HG02571 (cell line): ENCODE measurements around the gene SLC44A2.
A peak's percentile ranks its signal among the peaks of the same experiment; 100 is the strongest.
"Not testable (repeated sequence)": the region's sequence is repeated elsewhere in the genome, so short reads cannot be mapped to it uniquely, and the experiment has no call there.

Experiments used
- ATAC-seq: cut with Tn5 transposase; IDR thresholded peaks from one replicate; pipeline ENCODE4 v1.9.1; 2021; ENCODE audit warnings: mild to moderate bottlenecking, moderate library complexity; ENCODE audit not compliant: unreplicated experiment

Gene SLC44A2

DNA sequence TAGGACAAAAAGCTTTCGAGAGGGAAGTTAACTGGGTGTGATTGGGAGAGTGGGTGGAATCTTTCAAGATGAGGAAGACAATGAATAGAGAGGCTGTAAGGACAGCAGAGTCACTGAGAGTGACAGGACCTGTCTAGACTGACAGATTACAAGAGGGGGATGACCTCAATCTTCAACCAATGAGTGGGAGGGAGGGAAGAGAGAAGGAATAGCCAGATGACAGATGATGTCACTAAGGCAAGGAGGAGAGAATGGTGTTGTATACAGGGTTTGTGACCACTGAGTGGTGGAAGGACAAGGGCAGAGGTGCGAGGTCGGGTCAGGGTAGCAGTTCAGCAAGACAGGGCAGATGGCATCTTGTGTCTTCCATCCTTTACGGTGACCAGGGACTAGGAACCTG is 23.0 kb downstream of the SLC44A2 start:
- ATAC-seq: no peak

DNA sequence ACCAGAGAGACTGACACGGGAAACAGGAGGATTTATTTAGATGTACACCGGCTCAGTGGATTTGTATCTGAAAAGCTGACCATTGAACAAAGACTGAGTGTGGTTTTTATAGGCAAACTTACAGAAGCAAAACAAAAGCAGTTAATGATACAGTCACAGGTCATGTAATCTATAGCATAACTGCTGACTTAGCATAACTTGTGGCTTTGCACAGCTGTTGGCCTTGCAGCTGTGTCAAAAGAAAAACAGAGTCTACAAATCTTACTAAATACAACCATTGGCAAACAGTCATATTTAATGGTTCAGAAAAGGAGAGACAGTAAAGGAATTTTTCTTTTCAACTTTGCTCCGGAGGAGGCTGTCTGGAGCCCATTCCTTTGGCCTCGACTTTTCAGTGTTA is 26.5 kb downstream of the SLC44A2 start:
- no peak for ATAC-seq

DNA sequence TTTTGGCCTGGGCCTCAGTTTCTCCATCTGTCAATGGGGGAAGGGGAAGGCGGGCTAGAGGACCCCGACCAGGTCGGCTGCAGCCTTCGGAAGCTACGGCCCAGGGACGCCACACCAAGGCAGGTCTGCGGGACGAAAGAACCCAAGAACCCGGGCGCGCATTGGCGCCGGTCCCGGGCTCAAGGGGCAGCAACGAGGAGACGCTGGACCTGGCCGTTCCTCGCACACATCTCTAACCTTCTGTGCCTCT is 28.1 kb downstream of the SLC44A2 start:
- no peak for ATAC-seq

DNA sequence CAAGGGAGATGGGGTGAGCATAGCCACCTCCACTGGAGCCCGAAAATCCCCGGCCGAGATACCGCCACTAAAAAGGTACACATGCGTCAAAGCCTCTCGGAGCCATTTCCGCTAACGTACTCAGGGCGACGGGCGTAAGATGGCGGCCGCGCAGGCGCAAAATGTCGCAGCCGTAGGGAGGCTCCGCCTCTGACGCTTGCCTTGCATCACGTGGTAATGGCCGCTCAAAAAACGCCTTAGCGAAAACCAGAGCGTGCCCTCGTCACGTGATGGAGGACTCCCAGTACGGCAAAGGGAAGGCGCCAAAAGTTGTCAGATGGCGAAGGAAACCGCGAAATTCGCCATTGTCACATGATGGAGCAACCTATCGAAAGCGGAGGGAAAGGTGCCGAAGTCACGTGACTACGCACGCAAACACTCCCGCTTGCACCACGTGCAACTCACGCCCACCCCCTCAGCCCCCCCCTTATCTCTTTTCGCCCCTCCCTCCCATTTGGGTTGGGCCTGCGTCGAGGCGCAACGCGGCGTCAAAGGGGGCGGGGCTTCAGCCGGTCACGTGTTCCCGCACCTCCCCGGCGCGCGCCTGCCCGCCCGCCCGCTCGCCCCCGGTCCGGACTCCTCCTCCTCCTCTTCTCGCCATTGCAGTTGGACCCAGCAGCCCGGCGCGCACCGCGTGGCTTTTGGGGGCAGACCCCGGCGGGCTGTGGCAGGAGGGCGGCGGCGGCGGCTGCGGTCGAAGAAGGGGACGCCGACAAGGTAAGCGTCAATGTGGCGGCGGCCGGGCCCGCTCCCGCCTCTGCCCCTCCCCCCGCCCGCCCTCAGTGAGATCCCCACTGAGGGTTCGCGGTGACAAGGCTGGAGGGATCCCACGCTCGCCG is 28.6 kb downstream of the SLC44A2 start, which contains the start of gene ILF3:
TSS of gene ILF3 (plus strand) at position 615 of the 878 bp plus-strand sequence. CDS start 16,260 bp downstream, outside the sequence.
- ATAC-seq: peak; percentile 74

DNA sequence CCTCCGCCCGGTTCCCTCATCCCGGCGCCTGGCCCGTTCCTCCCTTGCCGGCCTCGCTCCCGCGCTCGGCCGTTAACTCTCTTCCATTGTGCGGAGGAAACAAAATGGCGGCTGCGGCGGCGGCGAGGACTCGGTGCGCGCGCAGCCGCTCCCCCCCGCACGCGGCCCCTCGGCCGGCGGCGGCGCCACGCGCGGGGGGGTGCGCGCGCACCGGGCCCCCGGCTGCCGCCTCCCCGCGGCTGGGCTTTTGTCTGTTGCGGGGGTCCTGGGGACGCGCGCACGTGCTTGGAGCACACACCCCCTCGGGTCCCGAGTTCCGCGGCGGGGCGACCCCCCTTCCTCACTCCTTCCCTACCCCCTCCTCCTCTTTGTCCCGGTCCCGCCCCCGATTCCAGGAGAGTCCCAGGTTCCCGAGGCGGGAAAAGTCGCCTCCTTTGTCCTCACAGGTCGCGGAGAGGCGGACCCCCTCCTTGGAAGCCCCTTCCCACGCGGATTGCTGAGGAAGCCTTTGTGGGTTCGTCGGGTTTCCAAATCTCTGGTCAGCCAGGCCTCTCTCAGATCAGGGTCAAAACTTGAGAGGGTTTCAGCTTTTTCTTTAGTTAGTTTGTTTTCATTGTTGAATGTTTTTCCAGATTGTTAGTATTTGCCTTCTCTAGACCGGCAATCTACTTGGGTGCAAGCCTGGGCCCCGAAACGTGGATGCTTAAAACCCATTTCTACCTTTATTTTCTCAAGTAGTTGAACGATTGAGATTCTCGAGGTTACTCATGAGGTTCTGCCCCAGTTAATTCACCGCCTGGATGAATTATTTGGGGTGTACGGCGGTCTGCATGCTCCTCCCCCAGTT is 29.5 kb downstream of the SLC44A2 start:
- ATAC-seq: peak; percentile 19

DNA sequence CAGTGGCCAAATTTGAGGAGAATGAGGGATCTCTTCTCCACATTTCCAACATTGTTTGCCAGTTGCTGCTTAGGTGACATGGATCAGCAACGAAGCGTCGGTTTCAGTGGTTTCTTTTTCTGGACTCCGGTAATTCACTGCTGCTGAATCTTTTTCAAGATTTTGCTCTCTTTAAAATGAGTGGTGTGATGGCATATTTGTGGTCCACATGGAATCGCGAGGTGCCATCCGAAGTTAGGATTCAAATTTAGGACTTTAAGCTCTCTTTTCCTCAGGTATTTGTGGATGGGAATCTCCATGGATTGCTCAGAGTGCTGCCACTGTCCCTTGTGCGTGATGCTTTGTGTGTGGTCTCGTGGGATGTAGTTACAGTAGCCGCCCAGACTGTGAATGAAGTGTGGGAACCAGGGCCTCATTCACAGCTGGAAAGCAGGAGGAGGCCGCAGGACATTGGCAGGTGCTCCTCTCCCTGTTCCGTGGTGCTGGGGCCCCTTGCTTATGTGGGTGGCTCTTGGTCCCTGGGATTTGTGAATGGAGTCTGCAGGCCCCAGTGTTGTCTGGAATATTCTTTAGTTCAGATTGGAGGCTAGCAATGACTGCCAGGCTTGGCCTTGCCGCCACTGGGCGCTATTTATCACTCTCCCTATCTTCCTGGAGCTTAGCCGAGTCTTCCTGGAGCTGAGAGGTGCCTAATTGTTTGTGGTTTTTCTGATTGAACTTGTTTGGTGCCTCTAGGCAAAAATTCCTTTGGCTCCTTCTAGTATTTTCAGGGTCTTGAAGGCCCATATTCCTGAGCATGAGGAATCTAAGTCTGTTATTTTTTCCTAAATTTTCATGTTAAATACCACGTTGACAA is 30.3 kb downstream of the SLC44A2 start:
- no peak for ATAC-seq

DNA sequence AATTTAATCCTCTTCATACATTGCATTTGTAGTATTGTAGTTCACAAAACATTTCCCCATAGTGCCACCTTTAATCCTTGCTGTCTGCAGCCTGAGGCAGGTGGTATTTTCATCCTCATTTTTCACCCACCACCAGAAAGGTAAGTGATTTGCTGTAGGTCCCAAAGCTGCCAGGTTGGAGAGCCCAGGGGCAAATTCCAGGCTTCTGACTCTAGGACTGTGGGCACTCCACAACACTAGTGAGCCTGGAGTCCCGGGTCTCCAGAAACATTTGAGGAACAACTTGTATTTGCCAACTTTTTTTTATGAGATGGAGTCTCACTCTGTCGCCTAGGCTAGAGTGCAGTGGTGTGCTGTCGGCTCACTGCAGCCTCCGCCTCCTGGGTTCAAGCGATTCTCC is 35.0 kb downstream of the SLC44A2 start:
- no peak for ATAC-seq

DNA sequence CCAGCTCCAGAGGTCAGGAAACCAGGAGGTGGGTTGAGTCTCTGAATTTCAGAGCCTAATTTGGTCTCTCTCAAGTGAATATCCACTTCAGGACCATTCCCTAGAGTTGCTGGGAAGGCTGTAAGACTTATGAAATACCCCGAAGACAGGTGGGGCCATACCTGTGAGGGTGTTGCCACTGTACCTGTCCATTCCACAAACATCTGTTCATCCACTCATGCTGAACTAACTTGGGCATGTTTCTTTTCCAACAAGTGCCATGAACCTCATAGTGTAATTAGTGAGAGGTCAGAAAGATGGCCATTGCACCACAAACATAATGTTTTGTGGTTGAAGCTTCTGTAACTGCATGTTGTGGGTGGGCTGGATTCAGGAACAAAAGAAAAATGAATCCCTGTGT is 36.6 kb downstream of the SLC44A2 start:
- ATAC-seq: no peak

DNA sequence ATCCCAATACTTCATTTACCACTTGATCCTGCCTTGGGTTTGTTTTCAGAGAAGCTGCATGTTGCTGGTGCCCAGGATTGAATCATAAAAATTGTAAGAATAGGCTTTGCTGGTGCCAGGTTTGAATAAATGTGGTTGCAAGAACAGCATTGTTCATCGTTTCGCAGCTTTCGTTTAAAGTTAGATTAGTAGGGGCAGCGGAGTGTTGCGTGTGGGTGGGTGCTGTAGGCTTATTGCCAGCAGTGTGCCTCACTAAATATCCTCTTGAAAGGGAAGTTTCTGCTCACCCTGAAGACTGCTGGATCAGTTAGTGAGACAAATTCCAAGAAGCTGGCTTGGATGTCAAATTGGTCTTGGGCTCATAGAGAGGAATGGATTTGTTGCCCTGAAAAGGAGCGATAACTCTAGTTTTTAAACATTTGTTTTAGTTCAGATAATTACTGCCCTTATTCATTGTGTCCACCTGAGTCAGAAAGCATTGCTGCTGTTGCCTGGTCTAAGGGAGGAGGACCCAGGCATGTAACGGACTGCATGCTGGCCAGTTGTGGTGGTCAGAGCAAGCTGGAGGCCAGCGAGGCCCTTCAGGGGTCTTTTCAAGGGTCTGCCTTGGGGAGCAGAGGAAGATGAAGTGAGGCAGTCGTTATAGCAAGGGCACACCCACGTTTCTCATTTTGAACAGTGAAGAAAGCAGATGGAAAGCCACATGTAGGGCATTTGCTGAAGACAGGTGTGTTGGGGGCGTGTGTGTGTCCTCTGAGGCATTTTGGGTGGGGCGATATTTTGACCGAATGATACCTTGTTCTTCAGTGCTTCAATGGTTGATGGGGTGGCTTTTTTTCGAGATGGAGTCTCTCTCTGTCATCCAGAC is 37.3 kb downstream of the SLC44A2 start:
- ATAC-seq: no peak

DNA sequence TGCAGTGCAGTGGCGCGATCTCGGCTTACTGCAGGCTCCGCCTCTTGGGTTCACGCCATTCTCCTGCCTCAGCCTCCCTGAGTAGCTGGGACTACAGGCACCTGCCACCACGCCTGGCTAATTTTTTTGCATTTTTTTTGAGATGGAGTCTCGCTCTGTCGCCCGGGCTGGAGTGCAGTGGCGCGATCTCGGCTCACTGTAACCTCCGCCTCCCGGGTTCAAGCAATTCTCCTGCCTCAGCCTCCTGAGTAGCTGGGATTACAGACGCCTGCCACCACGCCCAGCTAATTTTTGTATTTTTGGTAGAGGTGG is 37.9 kb downstream of the SLC44A2 start:
- ATAC-seq: not testable (repeated sequence)

DNA sequence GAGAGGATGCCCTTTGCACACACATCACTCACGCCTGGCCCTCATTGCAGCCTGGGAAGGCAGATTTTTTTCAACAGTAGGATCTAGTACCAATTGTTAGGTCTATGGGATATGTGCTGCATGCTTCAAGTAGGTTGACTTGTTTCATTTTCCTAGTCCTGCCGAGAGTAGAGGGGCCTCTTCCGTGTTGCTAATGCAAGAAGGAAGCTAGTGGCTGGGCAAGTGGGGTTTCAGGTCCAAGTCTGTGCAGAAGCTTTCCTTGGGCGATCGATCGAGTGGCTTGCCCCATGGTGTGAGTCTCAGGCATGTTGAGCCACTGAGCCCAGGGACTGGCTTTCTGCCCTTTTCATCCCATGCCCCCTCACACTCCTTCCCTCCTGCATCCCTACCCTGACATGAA is 42.5 kb downstream of the SLC44A2 start:
- no peak for ATAC-seq

DNA sequence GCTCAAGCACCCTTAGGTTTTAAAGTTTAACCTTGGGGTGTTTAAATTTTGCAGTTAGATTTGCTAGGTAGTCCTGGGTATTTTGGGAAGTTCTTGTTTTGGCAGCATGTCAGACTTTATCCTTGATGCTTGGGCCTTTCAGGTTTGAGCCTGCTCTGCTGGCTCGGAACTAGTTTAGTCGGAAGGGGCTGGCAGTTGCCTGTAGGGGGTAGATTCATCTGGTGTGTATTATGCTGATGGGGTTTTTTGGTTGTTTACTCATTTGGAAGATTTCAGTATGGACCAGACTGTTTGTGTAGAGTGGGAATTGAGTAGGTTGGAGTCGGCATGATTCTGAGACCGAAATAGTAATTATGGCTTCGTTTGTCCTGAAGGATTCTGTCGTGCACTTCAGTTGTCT is 43.9 kb downstream of the SLC44A2 start:
- no peak for ATAC-seq

DNA sequence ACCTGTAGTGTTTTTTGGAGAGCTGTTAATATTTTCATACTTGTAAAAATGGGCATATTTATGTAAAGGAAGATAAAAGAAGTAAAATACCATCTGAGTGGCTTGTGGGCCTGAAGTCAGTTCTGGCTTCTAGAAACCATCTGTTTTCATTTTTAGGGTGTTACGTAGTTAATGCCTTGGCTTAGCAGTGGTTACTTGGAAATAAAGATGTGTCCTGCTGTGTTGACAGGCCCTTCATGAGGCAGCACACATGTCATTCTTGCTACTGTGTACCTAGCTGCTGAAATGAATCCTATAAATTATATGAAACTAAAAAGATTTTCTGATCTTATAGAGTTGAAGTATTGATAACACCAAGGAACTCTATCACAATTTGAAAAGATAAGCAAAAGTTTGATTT is 44.8 kb downstream of the SLC44A2 start:
- no peak for ATAC-seq

DNA sequence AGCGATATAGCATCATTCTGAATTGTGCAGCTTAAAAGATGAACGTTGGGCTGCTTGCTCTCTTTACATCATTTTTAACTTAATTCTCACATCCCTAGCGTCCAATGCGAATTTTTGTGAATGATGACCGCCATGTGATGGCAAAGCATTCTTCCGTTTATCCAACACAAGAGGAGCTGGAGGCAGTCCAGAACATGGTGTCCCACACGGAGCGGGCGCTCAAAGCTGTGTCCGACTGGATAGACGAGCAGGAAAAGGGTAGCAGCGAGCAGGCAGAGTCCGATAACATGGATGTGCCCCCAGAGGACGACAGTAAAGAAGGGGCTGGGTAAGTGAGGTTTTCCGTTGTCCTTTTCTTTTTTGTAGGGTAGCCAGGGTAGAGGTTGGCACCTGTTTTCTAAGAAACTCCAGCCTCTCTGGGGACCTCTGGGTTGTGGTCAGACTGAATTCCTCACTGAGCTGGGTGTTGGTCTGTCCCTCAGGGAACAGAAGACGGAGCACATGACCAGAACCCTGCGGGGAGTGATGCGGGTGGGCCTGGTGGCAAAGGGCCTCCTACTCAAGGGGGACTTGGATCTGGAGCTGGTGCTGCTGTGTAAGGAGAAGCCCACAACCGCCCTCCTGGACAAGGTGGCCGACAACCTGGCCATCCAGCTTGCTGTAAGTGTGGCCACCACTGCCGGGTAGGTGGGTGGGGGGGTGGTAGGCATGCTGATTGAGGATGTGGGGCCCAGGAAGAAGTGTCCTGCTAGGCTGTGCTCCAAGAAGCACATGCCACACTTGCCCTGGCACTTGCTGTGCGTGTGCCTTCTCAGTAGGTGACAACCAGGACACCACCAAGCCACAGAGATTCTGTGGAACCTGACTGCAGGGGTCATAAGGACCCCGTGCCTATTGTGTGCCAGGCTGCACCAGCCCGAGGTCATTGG is 45.8 kb downstream of the SLC44A2 start:
- ATAC-seq: no peak

DNA sequence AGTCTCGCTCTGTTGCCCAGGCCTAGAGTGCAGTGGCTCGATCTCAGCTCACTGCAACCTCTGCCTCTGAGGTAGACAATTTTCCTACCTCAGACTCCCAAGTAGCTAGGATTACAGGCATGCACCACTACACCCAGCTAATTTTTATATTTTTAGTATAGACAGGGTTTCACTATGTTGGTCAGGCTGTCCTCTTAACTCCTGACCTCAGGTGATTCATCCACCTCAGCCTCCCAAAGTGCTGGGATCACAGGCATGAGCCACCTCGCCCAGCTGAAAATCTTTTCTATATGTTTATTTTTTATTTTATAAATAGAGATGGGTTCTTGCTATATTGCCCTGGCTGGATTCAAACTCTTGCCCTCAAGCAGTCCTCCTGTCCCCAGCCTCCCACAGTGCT is 46.6 kb downstream of the SLC44A2 start:
- not testable (repeated sequence) for ATAC-seq

DNA sequence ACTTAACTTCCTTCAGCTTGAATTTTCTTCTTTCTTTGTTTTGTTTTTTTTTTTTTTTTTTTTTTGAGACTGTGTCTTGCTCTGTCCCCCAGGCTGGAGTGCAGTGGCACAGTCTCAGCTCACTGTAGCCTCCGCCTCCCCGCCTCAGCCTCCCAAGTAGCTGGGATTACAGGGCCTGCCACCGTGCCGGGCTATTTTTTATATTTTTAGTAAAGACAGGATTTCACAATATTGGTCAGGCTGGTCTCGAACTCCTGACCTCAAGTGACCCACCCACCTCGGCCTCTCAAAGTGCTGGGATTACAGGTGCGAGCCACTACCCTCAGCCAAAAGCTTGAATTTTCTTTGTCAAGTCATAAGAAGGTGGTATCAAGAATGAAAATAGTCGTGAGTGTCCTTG is 49.9 kb downstream of the SLC44A2 start:
- not testable (repeated sequence) for ATAC-seq

DNA sequence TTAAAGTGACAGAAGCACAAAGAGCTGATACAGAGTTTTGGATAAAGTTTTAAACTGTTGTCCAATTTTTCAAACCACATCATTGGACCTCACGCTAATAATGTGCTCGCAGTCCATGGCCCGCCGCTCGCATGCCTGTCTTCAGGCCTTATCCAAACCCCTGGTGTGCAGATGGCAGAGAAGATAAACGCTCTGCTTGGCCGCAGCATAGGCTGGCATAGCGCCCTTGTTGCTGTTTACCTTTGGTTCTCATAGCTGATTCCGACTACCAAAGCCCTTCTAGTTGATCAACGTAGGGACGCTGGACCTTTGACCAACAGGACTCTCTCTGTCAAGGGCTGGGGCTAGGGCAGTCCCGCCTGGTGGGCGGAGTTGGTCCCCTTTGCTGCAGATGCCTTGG is 52.4 kb downstream of the SLC44A2 start:
- ATAC-seq: no peak

DNA sequence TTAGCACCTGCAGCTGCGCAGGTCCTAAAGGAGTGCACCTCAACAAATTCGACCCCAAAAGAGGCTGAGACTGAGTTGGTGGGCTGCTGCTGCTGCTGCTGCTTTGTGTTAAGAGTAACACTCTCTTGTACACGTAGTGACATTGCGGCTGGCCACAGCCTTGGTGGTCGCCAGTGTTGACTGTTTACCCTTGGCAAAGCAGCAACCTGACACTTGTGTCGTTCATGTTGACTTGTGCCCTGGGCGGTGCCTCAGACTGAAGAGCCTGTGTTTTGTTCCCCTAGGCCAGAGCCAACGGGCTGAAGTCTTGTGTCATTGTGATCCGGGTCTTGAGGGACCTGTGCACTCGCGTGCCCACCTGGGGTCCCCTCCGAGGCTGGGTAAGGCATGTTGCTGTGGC is 53.5 kb downstream of the SLC44A2 start:
- no peak for ATAC-seq

DNA sequence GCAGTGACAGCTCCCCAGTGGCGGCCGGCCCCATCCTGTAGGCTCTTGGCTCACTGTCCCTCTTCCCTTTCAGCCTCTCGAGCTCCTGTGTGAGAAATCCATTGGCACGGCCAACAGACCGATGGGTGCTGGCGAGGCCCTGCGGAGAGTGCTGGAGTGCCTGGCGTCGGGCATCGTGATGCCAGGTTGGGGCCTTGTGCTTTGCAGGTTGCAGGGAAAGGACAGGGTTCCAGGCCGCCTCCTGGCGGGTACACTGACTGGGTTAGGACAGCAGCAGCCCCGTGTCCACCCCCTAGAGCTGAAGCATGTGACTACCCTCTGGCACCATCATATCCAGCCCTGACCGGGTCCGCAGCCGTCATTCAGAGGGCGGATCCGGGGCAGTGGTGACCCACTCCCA is 54.4 kb downstream of the SLC44A2 start:
- no peak for ATAC-seq
